MM.1S (cell line): Measurements from ENCODE around the gene GAS7.

Experiments
- DNase-seq: peaks from one replicate; pipeline ENCODE4 v3.0.0-alpha.2; 2015
- H2AFZ ChIP-seq: fragments of 300-600 bp; sonication (generic); 2 replicates; pipeline ENCODE4 v1.6.0; 2016; ENCODE audit warnings: antibody characterized with exemption, low read length
- H3F3A ChIP-seq: fragments of 300-600 bp; sonication (generic); 2 replicates; pipeline ENCODE4 v1.6.1; 2016; ENCODE audit warnings: mild to moderate bottlenecking, antibody characterized with exemption, low read length, moderate library complexity, mixed read lengths; ENCODE audit not compliant: insufficient read depth
- H3K27ac ChIP-seq: fragments of 300-600 bp; sonication (generic); 2 replicates; pipeline ENCODE4 v1.5.1; 2016; ENCODE audit warnings: mild to moderate bottlenecking, low read length
- H3K27me3 ChIP-seq: fragments of 300-600 bp; sonication (generic); replicated peaks from 2 replicates; pipeline ENCODE4 v1.6.0; 2016; ENCODE audit warnings: low read length; ENCODE audit not compliant: insufficient read depth
- H3K36me3 ChIP-seq: fragments of 300-600 bp; sonication (generic); replicated peaks from 2 replicates; pipeline ENCODE4 v1.6.1; 2016; ENCODE audit warnings: mild to moderate bottlenecking, low read length, mixed read lengths; ENCODE audit not compliant: insufficient read depth
- H3K4me1 ChIP-seq: fragments of 300-600 bp; sonication (generic); 2 replicates; pipeline ENCODE4 v1.6.1; 2016; ENCODE audit warnings: low read length, mixed read lengths
- H3K4me2 ChIP-seq: fragments of 300-600 bp; sonication (generic); 2 replicates; pipeline ENCODE4 v1.6.0; 2016; ENCODE audit warnings: low read depth, low read length
- H3K4me3 ChIP-seq: fragments of 300-600 bp; sonication (generic); 2 replicates; pipeline ENCODE4 v1.5.1; 2016; ENCODE audit warnings: low read length, mixed read lengths
- H3K79me2 ChIP-seq: fragments of 300-600 bp; sonication (generic); 2 replicates; pipeline ENCODE4 v1.6.1; 2016; ENCODE audit warnings: mixed run types, low read length, mixed read lengths
- H3K9ac ChIP-seq: fragments of 300-600 bp; sonication (generic); 2 replicates; pipeline ENCODE4 v1.6.1; 2016; ENCODE audit warnings: low read length, mixed read lengths
- H3K9me2 ChIP-seq: fragments of 300-600 bp; sonication (generic); replicated peaks from 2 replicates; pipeline ENCODE4 v1.6.1; 2016; ENCODE audit warnings: mild to moderate bottlenecking, low read length, mixed read lengths; ENCODE audit not compliant: insufficient read depth
- H3K9me3 ChIP-seq: fragments of 300-600 bp; sonication (generic); replicated peaks from 2 replicates; pipeline ENCODE4 v1.6.1; 2016; ENCODE audit warnings: mild to moderate bottlenecking, low read length, mixed read lengths; ENCODE audit not compliant: insufficient read depth
- H4K20me1 ChIP-seq: fragments of 300-600 bp; sonication (generic); 2 replicates; pipeline ENCODE4 v1.6.1; 2016; ENCODE audit warnings: mild to moderate bottlenecking, low read length, moderate library complexity, mixed read lengths; ENCODE audit not compliant: insufficient read depth
- EZH2 ChIP-seq: fragments of 300-600 bp; sonication (generic); optimal IDR thresholded peaks from 2 replicates; pipeline ENCODE3; 2017; ENCODE audit warnings: low read depth, mild to moderate bottlenecking, antibody characterized with exemption, low read length, mixed read lengths
- EZH2phosphoT487 ChIP-seq: fragments of 300-600 bp; sonication (generic); IDR thresholded peaks from 2 replicates; pipeline ENCODE4 v1.6.1; 2018; ENCODE audit warnings: antibody characterized with exemption, low read length
- TF ChIP-seq, protein P1 (sequence below): fragments of 300-600 bp; sonication (generic); IDR thresholded peaks from 2 replicates; pipeline ENCODE4 v1.5.1; 2016; ENCODE audit warnings: antibody characterized with exemption, low read length, mixed read lengths

Gene GAS7

GRCh38 chr17:10072556-10073425 is 125.6 kb downstream of the GAS7 start:
- Histone ChIP-seq H3K4me2 (no peak overlapping the region), H3K4me1 (no peaks in the 10 kb centered on the region), H2AFZ (no peak overlapping the region), H3F3A (no peaks in the 10 kb centered on the region), H3K79me2 (no peaks in the 10 kb centered on the region), H4K20me1 (no peaks in the 10 kb centered on the region), H3K9ac (no peak overlapping the region), H3K27ac (no peak overlapping the region), H3K4me3 (no peak overlapping the region), H3K9me3 (no peaks in the 10 kb centered on the region), H3K27me3 (no peaks in the 10 kb centered on the region), H3K36me3 (no peaks in the 10 kb centered on the region), H3K9me2 (no peaks in the 10 kb centered on the region)
- no peak for DNase-seq
- TF ChIP-seq, protein P1, sequence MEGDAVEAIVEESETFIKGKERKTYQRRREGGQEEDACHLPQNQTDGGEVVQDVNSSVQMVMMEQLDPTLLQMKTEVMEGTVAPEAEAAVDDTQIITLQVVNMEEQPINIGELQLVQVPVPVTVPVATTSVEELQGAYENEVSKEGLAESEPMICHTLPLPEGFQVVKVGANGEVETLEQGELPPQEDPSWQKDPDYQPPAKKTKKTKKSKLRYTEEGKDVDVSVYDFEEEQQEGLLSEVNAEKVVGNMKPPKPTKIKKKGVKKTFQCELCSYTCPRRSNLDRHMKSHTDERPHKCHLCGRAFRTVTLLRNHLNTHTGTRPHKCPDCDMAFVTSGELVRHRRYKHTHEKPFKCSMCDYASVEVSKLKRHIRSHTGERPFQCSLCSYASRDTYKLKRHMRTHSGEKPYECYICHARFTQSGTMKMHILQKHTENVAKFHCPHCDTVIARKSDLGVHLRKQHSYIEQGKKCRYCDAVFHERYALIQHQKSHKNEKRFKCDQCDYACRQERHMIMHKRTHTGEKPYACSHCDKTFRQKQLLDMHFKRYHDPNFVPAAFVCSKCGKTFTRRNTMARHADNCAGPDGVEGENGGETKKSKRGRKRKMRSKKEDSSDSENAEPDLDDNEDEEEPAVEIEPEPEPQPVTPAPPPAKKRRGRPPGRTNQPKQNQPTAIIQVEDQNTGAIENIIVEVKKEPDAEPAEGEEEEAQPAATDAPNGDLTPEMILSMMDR = no peak
- no peak for TF ChIP-seq EZH2phosphoT487
- TF ChIP-seq EZH2 = no peak

DNA sequence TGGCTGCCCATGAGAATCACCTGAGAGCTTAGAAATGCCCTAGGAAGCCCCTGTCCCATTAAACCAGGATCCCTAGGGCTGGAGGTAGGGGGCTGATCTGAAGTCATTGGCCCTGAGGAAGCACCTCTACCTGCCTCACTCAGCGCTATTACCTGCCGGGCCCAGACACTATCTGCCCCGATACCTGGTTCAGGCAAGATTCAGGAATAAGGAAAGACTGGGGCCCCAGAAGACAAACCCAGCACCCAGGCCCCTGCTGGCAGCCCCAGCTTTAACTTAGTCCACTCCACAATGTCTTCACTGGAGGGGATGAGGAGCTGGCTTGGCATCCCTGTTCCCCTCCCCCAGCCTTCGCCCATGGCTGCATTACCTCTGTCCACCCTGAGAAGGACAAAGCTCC is 126.3 kb downstream of the GAS7 start:
- no peaks in the 10 kb centered on the region for H3K27me3 ChIP-seq

GRCh38 chr17:10071141-10071540 is 127.3 kb downstream of the GAS7 start:
- TF ChIP-seq, protein P1 = no peak
- TF ChIP-seq EZH2 = no peak
- TF ChIP-seq EZH2phosphoT487 = no peak
- Histone ChIP-seq H3K9me3 (no peaks in the 10 kb centered on the region), H3F3A (no peaks in the 10 kb centered on the region), H3K4me2 (no peak overlapping the region), H3K4me3 (no peak overlapping the region), H3K27me3 (no peaks in the 10 kb centered on the region), H3K9ac (no peak overlapping the region), H2AFZ (no peak overlapping the region), H4K20me1 (no peaks in the 10 kb centered on the region), H3K79me2 (no peaks in the 10 kb centered on the region), H3K9me2 (no peaks in the 10 kb centered on the region), H3K36me3 (no peaks in the 10 kb centered on the region), H3K27ac (no peak overlapping the region), H3K4me1 (no peaks in the 10 kb centered on the region)
- DNase-seq = no peak

More for the DNA sequence above, 126.3 kb downstream of the GAS7 start:
- no peak overlapping the region for H3K4me3 ChIP-seq
- H3K4me1 ChIP-seq = no peaks in the 10 kb centered on the region
- no peak overlapping the region for H3K27ac ChIP-seq
- H2AFZ ChIP-seq = no peak overlapping the region
- no peaks in the 10 kb centered on the region for H3K79me2 ChIP-seq
- H3K36me3 ChIP-seq = no peaks in the 10 kb centered on the region
- DNase-seq = no peak
- H3K4me2 ChIP-seq = no peak overlapping the region
- no peaks in the 10 kb centered on the region for H4K20me1 ChIP-seq
- H3K9ac ChIP-seq = no peak overlapping the region
- H3F3A ChIP-seq = no peaks in the 10 kb centered on the region
- no peaks in the 10 kb centered on the region for H3K9me2 ChIP-seq
- no peaks in the 10 kb centered on the region for H3K9me3 ChIP-seq
- TF ChIP-seq EZH2 (no peak), EZH2phosphoT487 (no peak)
- TF ChIP-seq, protein P1 = no peak
